WI38 (cell line): Measurements from ENCODE around the gene SLC22A14.

Source experiments
- H3K4me3 ChIP-seq: 2 replicates; pipeline ENCODE4 v1.5.1; 2011; ENCODE audit warnings: low read depth, mild to moderate bottlenecking, control low read depth, low read length
- CTCF ChIP-seq: IDR thresholded peaks from 2 replicates; pipeline ENCODE4 v1.5.1; 2012; ENCODE audit warnings: low read depth, mild to moderate bottlenecking, control low read depth, low read length

The SLC22A14 gene

GRCh38 chr3:38307599-38307998 is 25.5 kb downstream of the SLC22A14 start:
- no peak for TF ChIP-seq CTCF
- no peak overlapping the region for H3K4me3 ChIP-seq

- TF ChIP-seq CTCF = no peak
- H3K4me3 ChIP-seq = no peak overlapping the region
Observed at GRCh38 chr3:38308456-38308855, 26.4 kb downstream of the SLC22A14 start.

- no peak overlapping the region for H3K4me3 ChIP-seq
- no peak for TF ChIP-seq CTCF
Observed at GRCh38 chr3:38311476-38311875, 29.4 kb downstream of the SLC22A14 start.

GRCh38 chr3:38311941-38312340 is 29.8 kb downstream of the SLC22A14 start:
- no peak for TF ChIP-seq CTCF
- no peak overlapping the region for H3K4me3 ChIP-seq

GRCh38 chr3:38312356-38312755 is 30.3 kb downstream of the SLC22A14 start:
- H3K4me3 ChIP-seq = no peak overlapping the region
- no peak for TF ChIP-seq CTCF

GRCh38 chr3:38313263-38313662 is 31.2 kb downstream of the SLC22A14 start:
- no peak overlapping the region for H3K4me3 ChIP-seq
- TF ChIP-seq CTCF = no peak

- no peak overlapping the region for H3K4me3 ChIP-seq
- TF ChIP-seq CTCF = no peak
Observed at GRCh38 chr3:38313695-38314094, 31.6 kb downstream of the SLC22A14 start.
